ENCODE measurements around the gene ZNF740.
"Not testable (repeated sequence)": the region's sequence is repeated elsewhere in the genome, so short reads cannot be mapped to it uniquely, and the experiment has no call there.

ZNF740 gene

GRCh38 chr12:53160673-53161072 is 19.8 kb upstream of the ZNF740 start:
- H3K27me3 ChIP-seq (replicated peaks; ENCODE audit: control insufficient read depth, insufficient read depth, low read length) = no peaks in the 10 kb centered on the region
- DNase-seq (ENCODE audit: extremely low read depth, insufficient read length) = no peak
- no peak overlapping the region for H3K4me3 ChIP-seq (replicated peaks; ENCODE audit: low read depth, low read length)
- no peaks in the 10 kb centered on the region; the same call in 1 of the 2 replicates for H3K36me3 ChIP-seq (ENCODE audit: control insufficient read depth, insufficient read depth, low read length)
- no peak for TF ChIP-seq CTCF (IDR thresholded peaks at IDR 0.05; ENCODE audit: insufficient read depth, low read length, poor library complexity, severe bottlenecking)

- H3K36me3 ChIP-seq (ENCODE audit: control insufficient read depth, insufficient read depth, low read length) = no peaks in the 10 kb centered on the region; the same call in 1 of the 2 replicates
- no peak for DNase-seq (ENCODE audit: extremely low read depth, insufficient read length)
- H3K4me3 ChIP-seq (replicated peaks; ENCODE audit: low read depth, low read length) = no peak overlapping the region
- H3K27me3 ChIP-seq (replicated peaks; ENCODE audit: control insufficient read depth, insufficient read depth, low read length) = no peaks in the 10 kb centered on the region
- TF ChIP-seq CTCF (IDR thresholded peaks at IDR 0.05; ENCODE audit: insufficient read depth, low read length, poor library complexity, severe bottlenecking) = no peak
Measured at GRCh38 chr12:53161119-53161911, 19.2 kb upstream of the ZNF740 start.

GRCh38 chr12:53163008-53163407 is 17.5 kb upstream of the ZNF740 start:
- not testable (repeated sequence) for H3K36me3 ChIP-seq (ENCODE audit: control insufficient read depth, insufficient read depth, low read length); H3K4me3 ChIP-seq (replicated peaks; ENCODE audit: low read depth, low read length); H3K27me3 ChIP-seq (replicated peaks; ENCODE audit: control insufficient read depth, insufficient read depth, low read length); DNase-seq (ENCODE audit: extremely low read depth, insufficient read length)

GRCh38 chr12:53166837-53167236 is 13.7 kb upstream of the ZNF740 start:
- DNase-seq (ENCODE audit: extremely low read depth, insufficient read length) = no peak
- Histone ChIP-seq H3K27me3 (replicated peaks; ENCODE audit: control insufficient read depth, insufficient read depth, low read length) (no peaks in the 10 kb centered on the region), H3K36me3 (ENCODE audit: control insufficient read depth, insufficient read depth, low read length) (peaks cover 1% of the 10 kb centered on the region; the same call in 1 of the 2 replicates), H3K4me3 (replicated peaks; ENCODE audit: low read depth, low read length) (no peak overlapping the region)
- TF ChIP-seq CTCF (IDR thresholded peaks at IDR 0.05; ENCODE audit: insufficient read depth, low read length, poor library complexity, severe bottlenecking) = no peak

GRCh38 chr12:53169644-53170043 is 10.9 kb upstream of the ZNF740 start:
- Histone ChIP-seq H3K27me3 (replicated peaks; ENCODE audit: control insufficient read depth, insufficient read depth, low read length) (no peaks in the 10 kb centered on the region), H3K36me3 (ENCODE audit: control insufficient read depth, insufficient read depth, low read length) (peaks cover 1% of the 10 kb centered on the region; the same call in 1 of the 2 replicates), H3K4me3 (replicated peaks; ENCODE audit: low read depth, low read length) (no peak overlapping the region)
- no peak for TF ChIP-seq CTCF (IDR thresholded peaks at IDR 0.05; ENCODE audit: insufficient read depth, low read length, poor library complexity, severe bottlenecking)
- DNase-seq (ENCODE audit: extremely low read depth, insufficient read length) = no peak

- H3K4me3 ChIP-seq (replicated peaks; ENCODE audit: low read depth, low read length) = no peak overlapping the region
- TF ChIP-seq CTCF (IDR thresholded peaks at IDR 0.05; ENCODE audit: insufficient read depth, low read length, poor library complexity, severe bottlenecking) = no peak
- H3K27me3 ChIP-seq (replicated peaks; ENCODE audit: control insufficient read depth, insufficient read depth, low read length) = no peaks in the 10 kb centered on the region
- peaks cover 1% of the 10 kb centered on the region; the same call in 1 of the 2 replicates for H3K36me3 ChIP-seq (ENCODE audit: control insufficient read depth, insufficient read depth, low read length)
- no peak for DNase-seq (ENCODE audit: extremely low read depth, insufficient read length)
Measured at GRCh38 chr12:53170215-53170614, 10.3 kb upstream of the ZNF740 start.

Data from GM06990 (cell line).